Stomach (tissue), 9 donors: ENCODE results near the gene SLC44A2. TPM values are rescaled to one million over a fixed set of nuclear protein-coding genes. Genes with fewer than 3 reads are reported as not detected.
A peak's percentile ranks its signal among the peaks of the same experiment; 100 is the strongest.

Source experiments
- DNase-seq, 2 donors: peaks; one replicate each; pipeline versions ENCODE4 v3.0.0 to v3.0.0-alpha.2; 2013 to 2019
- H3K27ac ChIP-seq, 5 donors: fragments of 200-600 bp in 4 of 5; sonication (generic) in 4 of 5; one replicate each; pipeline ENCODE4 v1.5.1; 2013 to 2019; ENCODE audit warnings: mild to moderate bottlenecking in 1 of 5, moderate library complexity in 1 of 5
- H3K27me3 ChIP-seq, 3 donors: fragments of 200-600 bp; sonication (generic); one replicate each; pipeline ENCODE4 v1.5.1; 2017 to 2019; ENCODE audit warnings: mixed run types in 1 of 3
- H3K36me3 ChIP-seq, 4 donors: fragments of 200-600 bp; sonication (generic); 1 replicate in 3 of 4; 2 replicates in 1 of 4; pipeline ENCODE4 v1.5.1; 2016 to 2019
- H3K4me1 ChIP-seq, 4 donors: fragments of 200-600 bp; sonication (generic); one replicate each; pipeline ENCODE4 v1.5.1; 2016 to 2019
- H3K4me3 ChIP-seq, 4 donors: fragments of 200-600 bp; sonication (generic) in 3 of 4; one replicate each; pipeline ENCODE4 v1.5.1; 2016 to 2019; ENCODE audit warnings: mild to moderate bottlenecking in 1 of 4
- H3K9me3 ChIP-seq, 4 donors: fragments of 200-600 bp; sonication (generic); one replicate each; pipeline ENCODE4 v1.5.1; 2016 to 2019
- CTCF ChIP-seq, 7 experiments: fragments of 450-650 bp in 4 of 7; fragments of 200-600 bp in 3 of 7; sonication (generic) in 3 of 7; IDR thresholded peaks; one replicate each; pipeline ENCODE4 v1.5.1; 2016 to 2019; ENCODE audit warnings: antibody characterized with exemption in 7 of 7, control low read depth in 2 of 7, mild to moderate bottlenecking in 1 of 7
- EP300 ChIP-seq: sonication (generic); formaldehyde crosslinking; IDR thresholded peaks from one replicate; pipeline ENCODE4 v1.6.1; 2017; ENCODE audit warnings: antibody characterized with exemption
- POLR2A ChIP-seq, 4 donors: fragments of 450-650 bp; IDR thresholded peaks; one replicate each; pipeline ENCODE4 v1.6.1; 2016; ENCODE audit warnings: antibody characterized with exemption in 4 of 4, control low read depth in 2 of 4, mild to moderate bottlenecking in 1 of 4, moderate library complexity in 1 of 4
- POLR2AphosphoS5 ChIP-seq, 3 donors: sonication (generic); formaldehyde crosslinking; IDR thresholded peaks; one replicate each; pipeline ENCODE4 v1.6.1; 2016; ENCODE audit warnings: antibody characterized with exemption in 3 of 3
- WGBS, 5 donors: extraction: QIAGEN DNeasy Blood & Tissue Kit in 3 of 5; methylation state at CpG; one replicate each; pipeline versions ENCODE4 v1.1.5 to v1.1.7; 2013 to 2018; 5-methylcytosine and 5-hydroxymethylcytosine counted together
- intact Hi-C: fragments of 100-400 bp; cut with DNase I; formaldehyde crosslinking; loops from one replicate; pipeline ENCODE4 v1.15.1; 2023; ENCODE audit warnings: low total_unique reads
- polyA plus RNA-seq, 3 donors: library from polyadenylated mRNA; stranded (reverse); fragments of 200-250 nt; gene quantifications; one replicate each; pipeline ENCODE4 v1.2.3, GENCODE V29; 2013
- total RNA-seq, 5 donors: library from RNA; depleted of rRNA; stranded (reverse); fragments of >200 nt; gene quantifications; one replicate each; pipeline versions ENCODE4 v1.1.0 to v1.2.3, GENCODE V29; 2014 to 2016
- donor health status: healthy with polysubstance abuse.
- donor health status: Bipolar disorder and iron deficiency.
- donor health status: healthy.

Gene SLC44A2
- total and polyA plus RNA-seq, 8 donors: 26.1 to 161 (median 65.7) TPM

GRCh38 chr19:10690341-10690781, 65.0 kb downstream of the SLC44A2 start:
- peaks cover 56 to 78% (median 76%) of the 10 kb centered on the region in 4 donors for H3K36me3 ChIP-seq
- peaks cover 4 to 14% (median 5%) of the 10 kb centered on the region in 4 donors for H3K4me1 ChIP-seq
- WGBS, 5 donors: 36 to 60% (median 47%) methylated on average over 7 of the region's 7 CpGs
- no peaks in the 10 kb centered on the region for H3K27me3 ChIP-seq
- intact Hi-C loops: no loop called here
- H3K27ac ChIP-seq: no peak overlapping the region
- no peak for TF ChIP-seq CTCF (IDR thresholded peaks at IDR 0.05)
- TF ChIP-seq EP300: no peak
- no peak for TF ChIP-seq POLR2AphosphoS5 (IDR thresholded peaks at IDR 0.05)
- no peak for TF ChIP-seq POLR2A (IDR thresholded peaks at IDR 0.05)
- peak in 1 of 2 donors; percentile 59 for DNase-seq
- H3K9me3 ChIP-seq: no peaks in the 10 kb centered on the region
- H3K4me3 ChIP-seq: no peak overlapping the region

- H3K9me3 ChIP-seq: no peaks in the 10 kb centered on the region
- peaks cover 47 to 69% (median 66%) of the 10 kb centered on the region in 4 donors for H3K36me3 ChIP-seq
- H3K4me3 ChIP-seq: no peak overlapping the region
- no peak for DNase-seq
- TF ChIP-seq POLR2A (IDR thresholded peaks at IDR 0.05) (no peak), CTCF (IDR thresholded peaks at IDR 0.05) (no peak), EP300 (no peak), POLR2AphosphoS5 (IDR thresholded peaks at IDR 0.05) (no peak)
- H3K4me1 ChIP-seq: peaks cover 12 to 23% (median 15%) of the 10 kb centered on the region in 4 donors
- H3K27ac ChIP-seq: no peak overlapping the region
- 85 to 88% (median 86%) methylated on average over 22 to 23 of the region's 23 CpGs for WGBS, 5 donors
- H3K27me3 ChIP-seq: no peaks in the 10 kb centered on the region
- intact Hi-C loops: no loop called here
Measured at GRCh38 chr19:10691178-10691881, 66.0 kb downstream of the SLC44A2 start.

GRCh38 chr19:10691883-10692282, 66.5 kb downstream of the SLC44A2 start:
- Histone ChIP-seq H3K27ac (no peak overlapping the region), H3K36me3 (peaks cover 41 to 64% (median 61%) of the 10 kb centered on the region in 4 donors), H3K9me3 (no peaks in the 10 kb centered on the region), H3K4me1 (peaks cover 12 to 24% (median 16%) of the 10 kb centered on the region in 4 donors), H3K27me3 (no peaks in the 10 kb centered on the region), H3K4me3 (no peak overlapping the region)
- TF ChIP-seq EP300 (no peak), POLR2A (IDR thresholded peaks at IDR 0.05) (no peak), POLR2AphosphoS5 (IDR thresholded peaks at IDR 0.05) (no peak), CTCF (IDR thresholded peaks at IDR 0.05) (no peak)
- no peak for DNase-seq
- intact Hi-C loops: no loop called here
- WGBS, 5 donors: 73 to 93% (median 87%) methylated on average over 2 to 5 of the region's 5 CpGs

- 77 to 93% (median 89%) methylated on average over 5 of the region's 5 CpGs for WGBS, 5 donors
- no peak for DNase-seq
- TF ChIP-seq POLR2AphosphoS5 (IDR thresholded peaks at IDR 0.05) (no peak), CTCF (IDR thresholded peaks at IDR 0.05) (no peak), POLR2A (IDR thresholded peaks at IDR 0.05) (no peak), EP300 (no peak)
- Histone ChIP-seq H3K4me1 (peaks cover 12 to 24% (median 16%) of the 10 kb centered on the region in 4 donors), H3K27ac (no peak overlapping the region), H3K36me3 (peaks cover 32 to 55% (median 52%) of the 10 kb centered on the region in 4 donors), H3K4me3 (no peak overlapping the region), H3K27me3 (no peaks in the 10 kb centered on the region), H3K9me3 (no peaks in the 10 kb centered on the region)
- intact Hi-C loops: no loop called here
Measured at GRCh38 chr19:10692673-10693264, 67.4 kb downstream of the SLC44A2 start.

Other genes starting within 250 kb of the SLC44A2 start
- gene TYK2, start 245.0 kb upstream of the SLC44A2 start, total RNA-seq: 100 to 1,000 TPM in 4 of 5 donors, 10 to 100 TPM in 1; 45.2 to 365 (median 314) TPM
- 100 to 1,000 TPM in 2 of 3 donors, 10 to 100 TPM in 1; 88.8 to 144 (median 107) TPM for gene TYK2, start 245.0 kb upstream of the SLC44A2 start, polyA plus RNA-seq
- gene CDC37, start 222.0 kb upstream of the SLC44A2 start, total RNA-seq: 100 to 1,000 TPM in 4 of 5 donors, 10 to 100 TPM in 1; 84.3 to 390 (median 174) TPM
- 100 to 1,000 TPM; 145 to 179 (median 164) TPM for gene CDC37, start 222.0 kb upstream of the SLC44A2 start, polyA plus RNA-seq
- 10 to 100 TPM in 2 of 5 donors, 1 to 10 TPM in 3; 2.3 to 30.7 (median 8.9) TPM for gene PDE4A, start 205.0 kb upstream of the SLC44A2 start, total RNA-seq
- 10 to 100 TPM in 2 of 3 donors, 1 to 10 TPM in 1; 5.0 to 12.9 (median 11.0) TPM for gene PDE4A, start 205.0 kb upstream of the SLC44A2 start, polyA plus RNA-seq
- 10 to 100 TPM; 15.8 to 84.9 (median 24.6) TPM for gene KEAP1, start 122.2 kb upstream of the SLC44A2 start, total RNA-seq
- gene KEAP1, start 122.2 kb upstream of the SLC44A2 start, polyA plus RNA-seq: 10 to 100 TPM; 49.6 to 88.1 (median 52.3) TPM
- under 1 TPM in 1 of 5 donors, not detected in 4; 0.73 TPM for gene S1PR5, start 108.1 kb upstream of the SLC44A2 start, total RNA-seq
- gene S1PR5, start 108.1 kb upstream of the SLC44A2 start, polyA plus RNA-seq: 10 to 100 TPM in 1 of 3 donors, under 1 TPM in 1, not detected in 1; 0.19 to 13.3 TPM
- gene ATG4D, start 81.6 kb upstream of the SLC44A2 start, total RNA-seq: 100 to 1,000 TPM in 1 of 5 donors, 10 to 100 TPM in 3, 1 to 10 TPM in 1; 2.3 to 336 (median 26.2) TPM
- 10 to 100 TPM; 26.3 to 48.9 (median 27.2) TPM for gene ATG4D, start 81.6 kb upstream of the SLC44A2 start, polyA plus RNA-seq
- 100 to 1,000 TPM in 1 of 5 donors, 10 to 100 TPM in 3, 1 to 10 TPM in 1; 4.2 to 116 (median 18.7) TPM for gene KRI1, start 59.5 kb upstream of the SLC44A2 start, total RNA-seq
- 10 to 100 TPM; 11.8 to 35.1 (median 12.5) TPM for gene KRI1, start 59.5 kb upstream of the SLC44A2 start, polyA plus RNA-seq
- gene CDKN2D, start 56.6 kb upstream of the SLC44A2 start, total RNA-seq: 1 to 10 TPM in 3 of 5 donors, not detected in 2; 4.1 to 8.8 (median 5.5) TPM
- gene CDKN2D, start 56.6 kb upstream of the SLC44A2 start, polyA plus RNA-seq: 10 to 100 TPM in 1 of 3 donors, 1 to 10 TPM in 2; 8.1 to 11.8 (median 9.3) TPM
- 100 to 1,000 TPM in 1 of 5 donors, 10 to 100 TPM in 4; 11.7 to 687 (median 61.0) TPM for gene AP1M2, start 38.2 kb upstream of the SLC44A2 start, total RNA-seq
- gene AP1M2, start 38.2 kb upstream of the SLC44A2 start, polyA plus RNA-seq: 100 to 1,000 TPM in 2 of 3 donors, 10 to 100 TPM in 1; 74.6 to 116 (median 112) TPM
- 100 to 1,000 TPM in 3 of 5 donors, 10 to 100 TPM in 2; 65.3 to 381 (median 142) TPM for gene ILF3, start 28.8 kb downstream of the SLC44A2 start, total RNA-seq
- gene ILF3, start 28.8 kb downstream of the SLC44A2 start, polyA plus RNA-seq: 10 to 100 TPM; 33.5 to 84.2 (median 49.8) TPM
- gene QTRT1, start 75.9 kb downstream of the SLC44A2 start, total RNA-seq: 100 to 1,000 TPM in 2 of 5 donors, 10 to 100 TPM in 3; 21.7 to 104 (median 66.5) TPM
- 100 to 1,000 TPM; 113 to 153 (median 115) TPM for gene QTRT1, start 75.9 kb downstream of the SLC44A2 start, polyA plus RNA-seq
- 100 to 1,000 TPM; 270 to 541 (median 289) TPM for gene DNM2, start 92.5 kb downstream of the SLC44A2 start, total RNA-seq
- gene DNM2, start 92.5 kb downstream of the SLC44A2 start, polyA plus RNA-seq: 100 to 1,000 TPM in 1 of 3 donors, 10 to 100 TPM in 2; 77.8 to 130 (median 83.6) TPM
- gene TMED1, start 210.7 kb downstream of the SLC44A2 start, total RNA-seq: 10 to 100 TPM in 4 of 5 donors, under 1 TPM in 1; 0.58 to 45.2 (median 20.4) TPM
- gene TMED1, start 210.7 kb downstream of the SLC44A2 start, polyA plus RNA-seq: 10 to 100 TPM; 17.9 to 24.5 (median 21.9) TPM
- gene C19orf38, start 222.9 kb downstream of the SLC44A2 start, total RNA-seq: 1 to 10 TPM in 2 of 5 donors, not detected in 3; 1.8 to 2.2 TPM
- gene C19orf38, start 222.9 kb downstream of the SLC44A2 start, polyA plus RNA-seq: 1 to 10 TPM in 1 of 3 donors, under 1 TPM in 2; 0.92 to 1.2 (median 1.00) TPM
- 10 to 100 TPM in 4 of 5 donors, 1 to 10 TPM in 1; 5.2 to 21.0 (median 15.6) TPM for gene CARM1, start 246.0 kb downstream of the SLC44A2 start, total RNA-seq
- 10 to 100 TPM; 15.1 to 19.2 (median 18.2) TPM for gene CARM1, start 246.0 kb downstream of the SLC44A2 start, polyA plus RNA-seq